ENCODE measurements around the gene ALK.

The ALK gene

DNA sequence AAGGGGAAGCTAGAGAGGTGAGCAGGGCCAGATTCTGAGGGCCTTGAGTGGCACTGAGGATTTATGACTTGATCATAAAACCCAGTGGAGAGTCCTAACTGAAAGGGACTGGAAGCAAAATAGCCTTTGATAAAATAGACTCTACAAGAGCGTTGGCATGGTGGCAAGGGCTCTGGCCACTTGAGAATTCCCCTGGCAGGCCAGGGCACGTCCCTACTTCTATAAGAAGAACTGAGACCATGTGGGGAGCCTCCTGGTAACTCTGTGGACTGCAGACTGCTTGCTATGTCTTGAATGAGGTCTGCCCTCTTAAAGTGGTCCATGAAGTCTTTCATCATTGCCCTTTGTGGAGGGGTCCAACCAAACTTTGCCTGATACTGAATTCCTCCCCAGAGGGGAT lies 324.8 kb downstream of the ALK start:
- TF ChIP-seq, protein P1, sequence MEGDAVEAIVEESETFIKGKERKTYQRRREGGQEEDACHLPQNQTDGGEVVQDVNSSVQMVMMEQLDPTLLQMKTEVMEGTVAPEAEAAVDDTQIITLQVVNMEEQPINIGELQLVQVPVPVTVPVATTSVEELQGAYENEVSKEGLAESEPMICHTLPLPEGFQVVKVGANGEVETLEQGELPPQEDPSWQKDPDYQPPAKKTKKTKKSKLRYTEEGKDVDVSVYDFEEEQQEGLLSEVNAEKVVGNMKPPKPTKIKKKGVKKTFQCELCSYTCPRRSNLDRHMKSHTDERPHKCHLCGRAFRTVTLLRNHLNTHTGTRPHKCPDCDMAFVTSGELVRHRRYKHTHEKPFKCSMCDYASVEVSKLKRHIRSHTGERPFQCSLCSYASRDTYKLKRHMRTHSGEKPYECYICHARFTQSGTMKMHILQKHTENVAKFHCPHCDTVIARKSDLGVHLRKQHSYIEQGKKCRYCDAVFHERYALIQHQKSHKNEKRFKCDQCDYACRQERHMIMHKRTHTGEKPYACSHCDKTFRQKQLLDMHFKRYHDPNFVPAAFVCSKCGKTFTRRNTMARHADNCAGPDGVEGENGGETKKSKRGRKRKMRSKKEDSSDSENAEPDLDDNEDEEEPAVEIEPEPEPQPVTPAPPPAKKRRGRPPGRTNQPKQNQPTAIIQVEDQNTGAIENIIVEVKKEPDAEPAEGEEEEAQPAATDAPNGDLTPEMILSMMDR (IDR thresholded peaks at IDR 0.05; ENCODE audit: control insufficient read depth, extremely low read depth, insufficient read depth), result no peak
- DNase-seq (ENCODE audit: low read depth), result no peak
- H3K4me3 ChIP-seq (ENCODE audit: low read depth, low read length), result no peak overlapping the region

DNA sequence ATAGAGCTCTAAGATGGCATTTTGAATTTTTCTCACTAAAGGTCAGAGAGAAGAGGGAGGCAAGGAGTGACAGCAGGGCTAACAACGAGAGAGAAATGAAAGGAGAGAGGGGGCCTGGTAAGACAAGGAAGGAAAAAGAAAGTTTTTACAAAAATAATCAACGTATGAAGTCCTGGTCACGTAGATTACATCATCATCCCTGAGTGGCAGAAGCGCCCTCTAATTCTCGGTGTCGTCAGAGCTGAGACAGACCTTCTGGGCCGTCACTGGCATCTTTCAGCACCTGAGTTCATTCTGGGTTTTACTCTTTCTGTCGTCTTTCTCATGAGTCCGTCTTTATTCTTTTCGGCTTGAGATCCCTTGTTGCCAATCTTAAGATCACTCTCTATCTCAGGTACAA lies 329.8 kb downstream of the ALK start:
- TF ChIP-seq, protein P1 (IDR thresholded peaks at IDR 0.05; ENCODE audit: control insufficient read depth, extremely low read depth, insufficient read depth), result no peak
- DNase-seq (ENCODE audit: low read depth), result no peak

DNA sequence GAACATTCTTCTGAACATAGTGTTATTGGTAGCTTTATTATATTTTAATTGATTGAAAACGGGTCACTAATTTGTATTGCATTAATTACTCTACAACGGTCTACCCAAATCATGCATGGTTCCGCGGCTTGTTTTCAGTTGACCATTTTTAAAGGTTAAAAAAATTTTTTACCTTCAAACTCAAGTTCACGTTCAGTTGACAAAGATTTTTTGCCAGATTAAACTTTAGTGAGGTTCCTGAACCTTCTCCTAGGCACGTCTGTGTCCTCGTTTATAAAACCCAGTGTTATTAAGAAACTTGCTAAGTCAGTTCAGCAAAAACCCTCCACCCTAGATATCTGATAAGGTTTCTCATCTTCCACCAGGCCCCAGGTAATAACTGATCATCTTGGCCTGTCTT lies 331.2 kb downstream of the ALK start:
- TF ChIP-seq, protein P1 (IDR thresholded peaks at IDR 0.05; ENCODE audit: control insufficient read depth, extremely low read depth, insufficient read depth), result no peak
- DNase-seq (ENCODE audit: low read depth), result no peak
- H3K4me3 ChIP-seq (ENCODE audit: low read depth, low read length), result no peak overlapping the region

More for the DNA sequence above, 329.8 kb downstream of the ALK start:
- H3K4me3 ChIP-seq (ENCODE audit: low read depth, low read length), result no peak overlapping the region

DNA sequence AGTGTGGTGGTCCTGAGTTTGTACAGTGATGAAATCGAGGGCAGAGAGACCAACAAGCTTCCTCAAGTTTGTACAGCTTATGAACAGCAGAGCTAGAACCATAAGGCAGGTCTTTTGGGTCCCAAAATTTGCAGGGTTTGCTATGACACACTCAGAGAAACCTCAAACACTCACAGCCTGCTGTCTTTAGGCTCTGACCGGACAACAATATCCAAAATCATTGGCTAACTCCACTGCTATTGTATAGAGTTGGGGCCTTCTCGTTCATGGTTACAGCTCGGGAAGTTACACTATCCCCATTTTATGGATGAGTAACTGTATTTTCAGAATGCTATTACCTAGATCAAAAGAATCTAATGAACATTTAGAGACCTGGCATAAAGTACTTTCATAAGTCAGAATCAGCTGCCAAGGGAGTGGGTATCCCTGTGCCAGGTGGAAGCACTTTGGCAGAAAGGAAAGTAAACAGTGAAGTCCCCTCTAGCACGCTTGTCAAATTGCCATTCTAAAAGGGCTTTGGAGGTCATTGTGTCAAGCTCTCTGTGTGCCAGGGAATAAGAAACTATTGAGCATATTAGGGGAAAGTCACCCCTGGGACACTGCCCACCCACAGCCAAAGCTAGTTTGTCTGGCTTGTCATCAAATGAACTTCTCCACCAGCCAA lies 331.8 kb downstream of the ALK start:
- TF ChIP-seq, protein P1 (IDR thresholded peaks at IDR 0.05; ENCODE audit: control insufficient read depth, extremely low read depth, insufficient read depth), result no peak
- no peak overlapping the region for H3K4me3 ChIP-seq (ENCODE audit: low read depth, low read length)
- DNase-seq (ENCODE audit: low read depth), result no peak

DNA sequence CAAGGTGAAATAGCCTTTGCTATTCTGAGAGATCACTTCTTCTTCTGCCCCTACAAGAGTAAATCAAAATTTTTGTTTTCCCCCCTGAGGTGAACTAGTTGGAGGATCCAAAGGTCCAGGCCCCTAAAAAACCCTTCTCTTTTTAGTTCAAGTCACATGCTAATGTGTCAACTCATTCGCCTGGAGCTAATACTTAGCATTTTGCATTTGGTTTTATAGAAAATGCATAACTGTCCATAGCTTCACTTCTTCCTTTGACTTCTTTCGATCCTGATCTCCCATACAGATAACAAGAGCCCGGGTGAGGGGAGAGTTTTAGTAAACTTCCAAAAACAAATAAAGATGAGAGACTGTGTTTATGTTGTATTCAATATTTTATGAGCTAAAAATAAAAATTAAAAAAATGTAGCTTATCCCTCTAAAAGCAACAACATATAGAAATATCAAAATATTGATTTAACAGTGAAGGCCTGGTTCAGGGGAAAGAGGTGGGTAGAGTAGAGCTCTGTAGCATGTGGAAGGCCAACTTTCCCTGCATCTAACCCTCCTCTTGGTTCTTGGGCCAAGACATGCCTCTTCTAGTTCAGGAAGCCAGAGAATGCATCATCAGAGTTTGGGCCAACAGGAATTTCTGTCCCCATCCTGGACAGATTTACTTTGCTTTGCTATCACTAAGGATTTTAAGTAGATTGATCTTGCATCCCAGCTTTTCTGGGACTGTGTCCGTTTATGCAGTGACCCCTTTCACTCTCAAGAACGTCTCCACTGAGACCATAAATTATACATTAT lies 333.8 kb downstream of the ALK start:
- TF ChIP-seq, protein P1 (IDR thresholded peaks at IDR 0.05; ENCODE audit: control insufficient read depth, extremely low read depth, insufficient read depth), result no peak
- no peak for DNase-seq (ENCODE audit: low read depth)
- H3K4me3 ChIP-seq (ENCODE audit: low read depth, low read length), result no peak overlapping the region

DNA sequence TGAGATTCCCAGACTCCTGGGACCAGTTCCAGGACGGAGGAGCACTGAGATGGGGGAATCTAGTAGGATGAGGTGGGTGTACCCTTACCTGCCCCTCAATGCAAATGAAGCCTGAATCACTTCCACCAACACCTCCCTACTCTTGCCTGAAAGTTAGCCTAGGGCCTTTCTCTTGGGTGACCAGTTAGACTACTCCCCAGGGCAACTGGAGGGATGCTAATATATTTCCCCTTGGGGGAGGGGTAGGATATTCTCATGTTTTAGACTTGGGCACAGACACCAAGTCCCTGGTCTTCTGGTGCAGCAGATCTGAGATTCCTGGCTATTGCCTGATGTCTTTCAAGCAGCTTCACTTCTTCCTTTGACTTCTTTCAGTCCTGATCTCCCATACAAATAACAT lies 334.5 kb downstream of the ALK start:
- TF ChIP-seq, protein P1 (IDR thresholded peaks at IDR 0.05; ENCODE audit: control insufficient read depth, extremely low read depth, insufficient read depth), result no peak
- DNase-seq (ENCODE audit: low read depth), result no peak
- no peak overlapping the region for H3K4me3 ChIP-seq (ENCODE audit: low read depth, low read length)
